ENCODE data around the gene TRIM42. TPM values are rescaled to one million over a fixed set of nuclear protein-coding genes. Genes with fewer than 3 reads are reported as not detected.

TRIM42 gene
- total RNA-seq (2022) (not detected in 2 replicates), Bru-seq, nascent RNA (percentile 12 among the genes with signal in this experiment), BruChase-seq, experiment 1, labeled RNA remaining after a 2-hour chase (percentile 4 among the genes with signal in this experiment), BruChase-seq, experiment 2, labeled RNA remaining after a 6-hour chase (percentile 0 among the genes with signal in this experiment)
- long read RNA-seq = 0 reads

DNA sequence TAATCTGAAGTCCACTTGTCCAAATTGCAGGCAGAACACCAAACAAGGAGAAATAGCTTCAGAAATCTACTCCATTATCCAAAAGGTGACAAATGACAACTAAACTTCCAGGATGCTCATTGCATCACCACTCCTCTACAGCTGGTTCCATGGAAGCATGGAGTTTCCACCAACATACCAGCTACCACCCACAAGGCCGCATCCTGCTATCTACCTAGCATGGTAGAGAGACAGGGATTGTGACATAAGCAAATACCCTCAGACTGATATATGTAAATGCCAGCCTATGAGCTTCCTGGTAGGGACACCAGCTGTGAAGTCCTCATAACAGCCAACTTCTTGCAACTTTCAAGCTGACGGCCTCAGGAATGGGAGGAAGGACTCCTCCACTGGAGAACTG, at the start of gene TRIM42:
Gene TRIM42, plus strand, starts transcription at position 301 of the 400 bp plus-strand sequence. CDS start 166 bp downstream, outside the sequence.
- ChIA-PET CTCF (no interaction called here), POLR2A (no interaction called here)
- Mint-ChIP-seq H3K27ac (ENCODE audit: unreplicated experiment) (no peak within 1 kb of the TSS), H3K9me3 (ENCODE audit: unreplicated experiment) (peaks cover 1% of the 10 kb centered on the region), H3K4me1 (ENCODE audit: low read depth, unreplicated experiment) (no peaks in the 10 kb centered on the region), H3K27me3 (ENCODE audit: insufficient read depth, unreplicated experiment) (no peaks in the 10 kb centered on the region), H3K4me3 (ENCODE audit: unreplicated experiment) (no peak within 1 kb of the TSS), H3K36me3 (ENCODE audit: insufficient read depth, unreplicated experiment) (no peaks in the 10 kb centered on the region)
- Histone ChIP-seq H3K27me3 (replicated peaks; ENCODE audit: control insufficient read depth, insufficient read depth, low read length) (no peaks in the 10 kb centered on the region), H3K36me3 (ENCODE audit: control insufficient read depth, insufficient read depth, low read length) (no peaks in the 10 kb centered on the region), H3K4me1 (no peaks in the 10 kb centered on the region), H3K9me3 (no peaks in the 10 kb centered on the region; the same call in 1 of the 2 replicates), H3K4me3 (ENCODE audit: low read depth, low read length) (no peak within 1 kb of the TSS)
- TF ChIP-seq, protein P1, sequence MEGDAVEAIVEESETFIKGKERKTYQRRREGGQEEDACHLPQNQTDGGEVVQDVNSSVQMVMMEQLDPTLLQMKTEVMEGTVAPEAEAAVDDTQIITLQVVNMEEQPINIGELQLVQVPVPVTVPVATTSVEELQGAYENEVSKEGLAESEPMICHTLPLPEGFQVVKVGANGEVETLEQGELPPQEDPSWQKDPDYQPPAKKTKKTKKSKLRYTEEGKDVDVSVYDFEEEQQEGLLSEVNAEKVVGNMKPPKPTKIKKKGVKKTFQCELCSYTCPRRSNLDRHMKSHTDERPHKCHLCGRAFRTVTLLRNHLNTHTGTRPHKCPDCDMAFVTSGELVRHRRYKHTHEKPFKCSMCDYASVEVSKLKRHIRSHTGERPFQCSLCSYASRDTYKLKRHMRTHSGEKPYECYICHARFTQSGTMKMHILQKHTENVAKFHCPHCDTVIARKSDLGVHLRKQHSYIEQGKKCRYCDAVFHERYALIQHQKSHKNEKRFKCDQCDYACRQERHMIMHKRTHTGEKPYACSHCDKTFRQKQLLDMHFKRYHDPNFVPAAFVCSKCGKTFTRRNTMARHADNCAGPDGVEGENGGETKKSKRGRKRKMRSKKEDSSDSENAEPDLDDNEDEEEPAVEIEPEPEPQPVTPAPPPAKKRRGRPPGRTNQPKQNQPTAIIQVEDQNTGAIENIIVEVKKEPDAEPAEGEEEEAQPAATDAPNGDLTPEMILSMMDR (IDR thresholded peaks at IDR 0.05; ENCODE audit: insufficient read depth in 1 of 2, low read depth in 1 of 2, low read length in 1 of 2, severe bottlenecking in 1 of 2, unreplicated experiment in 1 of 2) = no peak
- no TSS peak for BruUV-seq (replicated peaks)
- intact Hi-C loops (cut with micrococcal nuclease; ENCODE audit: unreplicated experiment) = no loop called here
- DNase-seq = no peak

DNA sequence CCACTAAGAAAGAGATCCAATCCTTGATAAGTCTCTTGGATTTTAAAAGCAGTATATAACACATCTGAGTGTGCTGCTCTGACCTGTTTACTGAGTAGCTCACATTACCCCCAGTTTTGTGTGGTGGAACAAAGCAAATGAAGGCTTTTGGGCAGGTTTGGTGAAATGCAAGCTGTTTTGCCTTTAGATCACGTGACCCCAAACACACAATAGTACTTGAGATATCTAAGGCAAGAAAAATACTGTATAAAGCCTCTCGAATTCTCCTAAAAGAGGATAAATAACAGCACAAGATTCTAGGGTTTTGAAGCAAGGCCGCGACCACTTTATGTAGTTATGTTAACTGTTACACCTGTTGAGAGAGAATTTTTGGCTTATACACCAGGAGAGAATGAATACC, 49.3 kb upstream of the TRIM42 start:
- ChIA-PET CTCF (no interaction called here), POLR2A (no interaction called here)
- TF ChIP-seq, protein P1 (IDR thresholded peaks at IDR 0.05; ENCODE audit: insufficient read depth in 1 of 2, low read depth in 1 of 2, low read length in 1 of 2, severe bottlenecking in 1 of 2, unreplicated experiment in 1 of 2) = no peak
- no peaks in the 10 kb centered on the region for H3K9me3 Mint-ChIP-seq (ENCODE audit: unreplicated experiment)
- no peak overlapping the region for H3K4me3 Mint-ChIP-seq (ENCODE audit: unreplicated experiment)
- peaks cover 33% of the 10 kb centered on the region for H3K4me1 ChIP-seq
- peaks cover 28% of the 10 kb centered on the region for H3K4me1 Mint-ChIP-seq (ENCODE audit: low read depth, unreplicated experiment)
- H3K9me3 ChIP-seq = no peaks in the 10 kb centered on the region
- H3K4me3 ChIP-seq (ENCODE audit: low read depth, low read length) = no peak overlapping the region
- H3K36me3 Mint-ChIP-seq (ENCODE audit: insufficient read depth, unreplicated experiment) = no peaks in the 10 kb centered on the region
- intact Hi-C loops (cut with micrococcal nuclease; ENCODE audit: unreplicated experiment) = no loop called here
- H3K27me3 ChIP-seq (replicated peaks; ENCODE audit: control insufficient read depth, insufficient read depth, low read length) = no peaks in the 10 kb centered on the region
- no peaks in the 10 kb centered on the region for H3K36me3 ChIP-seq (ENCODE audit: control insufficient read depth, insufficient read depth, low read length)
- BruUV-seq (replicated peaks) = no TSS peak
- DNase-seq = no peak
- no peaks in the 10 kb centered on the region for H3K27me3 Mint-ChIP-seq (ENCODE audit: insufficient read depth, unreplicated experiment)
- H3K27ac Mint-ChIP-seq (ENCODE audit: unreplicated experiment) = no peak overlapping the region

DNA sequence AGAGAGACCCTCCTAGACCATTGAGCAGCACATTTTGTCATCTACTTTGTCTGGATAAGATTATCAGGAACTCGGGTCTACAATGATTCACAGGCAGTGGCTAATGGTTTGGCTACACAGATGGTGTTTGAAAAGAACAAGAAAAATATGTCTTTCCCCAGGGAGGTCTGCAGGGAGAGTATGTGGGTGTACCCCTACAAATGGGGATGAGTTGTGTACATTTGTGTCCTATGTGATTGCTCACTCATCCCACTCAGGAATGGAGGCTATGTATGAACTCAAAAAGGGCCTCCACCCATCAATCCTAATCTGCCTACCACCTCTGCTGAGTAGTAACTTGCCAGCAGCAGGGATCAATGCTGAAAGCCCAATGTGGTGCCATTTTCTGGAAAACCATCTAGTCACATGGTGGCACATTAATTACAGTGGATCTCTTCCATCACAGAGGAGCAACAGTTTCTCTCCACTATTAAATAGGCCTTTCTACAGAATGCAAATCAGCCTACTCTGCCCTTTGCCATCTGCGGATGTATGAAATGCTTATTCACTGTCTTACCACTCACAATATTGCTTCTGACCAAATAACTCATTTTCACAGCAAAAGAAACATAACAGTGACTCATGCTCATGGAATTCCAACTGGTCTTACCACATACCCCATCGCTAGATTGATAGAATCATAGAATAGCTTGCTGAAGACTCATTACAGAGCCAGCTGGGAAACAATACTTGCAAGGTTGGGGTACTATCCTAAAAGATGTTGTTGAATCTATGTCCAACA, 48.3 kb upstream of the TRIM42 start:
- H3K36me3 ChIP-seq (ENCODE audit: control insufficient read depth, insufficient read depth, low read length) = no peaks in the 10 kb centered on the region

More for the DNA sequence above, 48.3 kb upstream of the TRIM42 start:
- H3K27me3 ChIP-seq (replicated peaks; ENCODE audit: control insufficient read depth, insufficient read depth, low read length) = no peaks in the 10 kb centered on the region
- CTCF ChIA-PET = no interaction called here
- H3K9me3 Mint-ChIP-seq (ENCODE audit: unreplicated experiment) = no peaks in the 10 kb centered on the region
- H3K4me1 Mint-ChIP-seq (ENCODE audit: low read depth, unreplicated experiment) = peaks cover 28% of the 10 kb centered on the region
- H3K4me3 ChIP-seq (ENCODE audit: low read depth, low read length) = no peak overlapping the region
- POLR2A ChIA-PET = no interaction called here
- H3K36me3 Mint-ChIP-seq (ENCODE audit: insufficient read depth, unreplicated experiment) = no peaks in the 10 kb centered on the region
- peak in 1 of 2 experiments; percentile 44 for DNase-seq
- H3K9me3 ChIP-seq = no peaks in the 10 kb centered on the region
- H3K4me1 ChIP-seq = peaks cover 33% of the 10 kb centered on the region
- no TSS peak for BruUV-seq (replicated peaks)
- TF ChIP-seq, protein P1 (IDR thresholded peaks at IDR 0.05; ENCODE audit: insufficient read depth in 1 of 2, low read depth in 1 of 2, low read length in 1 of 2, severe bottlenecking in 1 of 2, unreplicated experiment in 1 of 2) = no peak
- H3K4me3 Mint-ChIP-seq (ENCODE audit: unreplicated experiment) = no peak overlapping the region
- intact Hi-C loops (cut with micrococcal nuclease; ENCODE audit: unreplicated experiment) = loop anchor here (2.0 kb wide), 1 partner anchor 31 kb away; no protein-coding TSS in a partner anchor
- H3K27me3 Mint-ChIP-seq (ENCODE audit: insufficient read depth, unreplicated experiment) = no peaks in the 10 kb centered on the region
- H3K27ac Mint-ChIP-seq (ENCODE audit: unreplicated experiment) = peak overlapping the region; percentile 67
